GM12878 (cell line): ENCODE measurements around the gene SOD2. TPM values are rescaled to one million over a fixed set of nuclear protein-coding genes. Genes with fewer than 3 reads are reported as not detected.

Source experiments
- ATAC-seq: fragments of 200-7000 bp; cut with Tn5 transposase; 3 replicates; pipeline ENCODE4 v1.9.1; 2020; ENCODE audit warnings: mild to moderate bottlenecking, moderate library complexity
- BruUV-seq: library from RNA; stranded (reverse); fragments of 400-500 nt; replicated peaks from 2 replicates; lab custom pipeline; 2021; lab: Mats Ljungman, UMichigan
- CTCF ChIA-PET: fragments of 300-600 bp; sonication (Branson Sonifier 250); formaldehyde crosslinking; extraction: SDS; loops from one replicate; lab custom pipeline; 2021; ENCODE audit warnings: inconsistent platforms; lab: Yijun Ruan, JAX
- POLR2A ChIA-PET: fragments of 350-600 bp; formaldehyde crosslinking; extraction: SDS; loops from one replicate; lab custom pipeline; 2021; ENCODE audit warnings: inconsistent platforms; lab: Charles Lee
- RAD21 ChIA-PET: fragments of 300-600 bp; sonication (Branson Sonifier 250); formaldehyde crosslinking; loops from one replicate; lab custom pipeline; 2023; ENCODE audit warnings: antibody characterized with exemption; ENCODE audit not compliant: unreplicated experiment; lab: Charles Lee
- SMC1A ChIA-PET: fragments of 300-600 bp; sonication (Branson Sonifier 250); formaldehyde crosslinking; loops from one replicate; lab custom pipeline; 2023; ENCODE audit not compliant: unreplicated experiment, uncharacterized antibody; lab: Charles Lee
- DNase-seq: peaks from one replicate; pipeline ENCODE4 v3.0.0-alpha.2; 2011; ENCODE audit warnings: low read depth, low spot score
- FAIRE-seq: peaks from 3 replicates; lab custom pipeline; 2011; peaks lifted over from hg19 to GRCh38; lab: Jason Lieb, UNC
- H2AFZ ChIP-seq: 2 replicates; pipeline ENCODE4 v1.6.0; 2011; ENCODE audit warnings: low read depth, low read length, control low read depth; ENCODE audit not compliant: control insufficient read depth
- H3K27ac ChIP-seq: 2 replicates; pipeline ENCODE4 v1.5.1; 2011; ENCODE audit warnings: control low read depth; ENCODE audit not compliant: control insufficient read depth, insufficient read depth
- H3K27me3 ChIP-seq, 2 experiments: replicated peaks in 1 of 2; 2 replicates each; pipeline versions ENCODE4 v1.6.0 to v1.6.1; 2011; ENCODE audit warnings: low read length in 1 of 2; ENCODE audit not compliant: control insufficient read depth in 2 of 2, insufficient read depth in 2 of 2
- H3K36me3 ChIP-seq, 2 experiments: 2 replicates each; pipeline ENCODE4 v1.5.1; 2011; ENCODE audit warnings: low read length in 1 of 2; ENCODE audit not compliant: control insufficient read depth in 2 of 2, insufficient read depth in 2 of 2
- H3K4me1 ChIP-seq: 2 replicates; pipeline ENCODE4 v1.6.1; 2011; ENCODE audit warnings: mild to moderate bottlenecking, low read length, moderate library complexity, mixed read lengths; ENCODE audit not compliant: control insufficient read depth, insufficient read depth
- H3K4me2 ChIP-seq: 2 replicates; pipeline ENCODE4 v1.6.0; 2011; ENCODE audit warnings: control low read depth; ENCODE audit not compliant: control insufficient read depth, insufficient read depth
- H3K4me3 ChIP-seq: fragments of 200-600 bp; sonication (generic); 2 replicates; pipeline ENCODE4 v1.5.1; 2016
- H3K79me2 ChIP-seq: 2 replicates; pipeline ENCODE4 v1.6.0; 2011; ENCODE audit warnings: low read length; ENCODE audit not compliant: control insufficient read depth, insufficient read depth
- H3K9ac ChIP-seq: 2 replicates; pipeline ENCODE4 v1.8.0; 2011; ENCODE audit warnings: low read length, control low read depth, mixed read lengths; ENCODE audit not compliant: control insufficient read depth, insufficient read depth
- H3K9me3 ChIP-seq: replicated peaks from 3 replicates; pipeline ENCODE4 v1.5.1; 2011; ENCODE audit warnings: mild to moderate bottlenecking, low read length; ENCODE audit not compliant: control insufficient read depth, insufficient read depth
- H4K20me1 ChIP-seq: 2 replicates; pipeline ENCODE4 v1.6.0; 2011; ENCODE audit not compliant: control insufficient read depth, insufficient read depth
- CREM ChIP-seq: IDR thresholded peaks from 2 replicates; pipeline ENCODE4 v1.6.1; 2014; ENCODE audit warnings: antibody characterized with exemption, low read depth
- CTCF ChIP-seq, 3 experiments: IDR thresholded peaks in 2 of 3; conservative IDR thresholded peaks in 1 of 3; 2 replicates each; pipeline ENCODE4 v1.5.1; 2011; ENCODE audit warnings: low read depth in 3 of 3, low read length in 3 of 3, mild to moderate bottlenecking in 3 of 3, control low read depth in 2 of 3, moderate library complexity in 2 of 3, inconsistent platforms in 1 of 3, mixed read lengths in 1 of 3; ENCODE audit not compliant: control insufficient read depth in 2 of 3, insufficient read depth in 1 of 3; ENCODE audit errors: extremely low read depth in 1 of 3
- EGR1 ChIP-seq, 2 experiments: IDR thresholded peaks; 1 replicate in 1 of 2; 2 replicates in 1 of 2; pipeline ENCODE4 v1.6.1; 2011 to 2012; ENCODE audit warnings: low read depth in 2 of 2, low read length in 2 of 2, borderline replicate concordance in 1 of 2, mild to moderate bottlenecking in 1 of 2, moderate library complexity in 1 of 2
- GATAD2B ChIP-seq: fragments of 450-650 bp; conservative IDR thresholded peaks from 2 replicates; pipeline ENCODE4 v1.6.1; 2017; ENCODE audit warnings: low read depth, mild to moderate bottlenecking, moderate library complexity
- IRF3 ChIP-seq: fragments of 450-650 bp; IDR thresholded peaks from 2 replicates; pipeline ENCODE4 v1.6.1; 2014; ENCODE audit warnings: mild to moderate bottlenecking
- RAD21 ChIP-seq: IDR thresholded peaks from 2 replicates; pipeline ENCODE4 v1.6.1; 2011; ENCODE audit warnings: mild to moderate bottlenecking, low read depth, low read length, moderate library complexity; ENCODE audit not compliant: insufficient read depth
- RB1 ChIP-seq: fragments of 450-650 bp; formaldehyde crosslinking; IDR thresholded peaks from 2 replicates; pipeline ENCODE4 v1.6.1; 2017; ENCODE audit warnings: mild to moderate bottlenecking, borderline replicate concordance
- SMC3 ChIP-seq: IDR thresholded peaks from 2 replicates; pipeline ENCODE4 v1.6.1; 2011; ENCODE audit warnings: low read length, improper control_type of control experiment, borderline replicate concordance
- SRF ChIP-seq, 2 experiments: IDR thresholded peaks; 2 replicates each; pipeline ENCODE4 v1.6.1; 2011; ENCODE audit warnings: low read depth in 2 of 2, low read length in 2 of 2, mild to moderate bottlenecking in 1 of 2, moderate library complexity in 1 of 2
- SUPT20H ChIP-seq: IDR thresholded peaks from 2 replicates; pipeline ENCODE4 v1.6.1; 2011; ENCODE audit warnings: low read depth, mild to moderate bottlenecking, low read length, moderate library complexity, borderline replicate concordance; ENCODE audit not compliant: control insufficient read depth
- WGBS: methylation state at CpG from one replicate; pipeline ENCODE4 v1.1.6; 2016; ENCODE audit warnings: low lambda C conversion rate; ENCODE audit not compliant: insufficient replicate concordance, insufficient coverage; ENCODE audit errors: missing lambda C conversion rate; 5-methylcytosine and 5-hydroxymethylcytosine counted together
- in situ Hi-C: fragments of 300-500 bp; cut with MboI; formaldehyde crosslinking; loops from 9 replicates; pipeline ENCODE4 v1.14.3; 2018; ENCODE audit warnings: mixed read lengths
- intact Hi-C: fragments of 100-400 bp; cut with micrococcal nuclease; formaldehyde crosslinking; loops from one replicate; pipeline ENCODE4 v1.14.2; 2022; ENCODE audit not compliant: unreplicated experiment
- polyA plus RNA-seq, 11 experiments: library from polyadenylated mRNA; depleted of rRNA in 4 of 11; unstranded in 6 of 11; stranded (reverse) in 5 of 11; fragments of >200 nt; fragmentation: Nextera tagmentation in 4 of 11; fragmentation: Illumina TruSeq in 1 of 11; extraction: Ambion mirVana in 4 of 11; extraction: Trizol in 1 of 11; gene quantifications; 1 replicate in 1 of 11; 2 replicates in 10 of 11; pipeline versions ENCODE4 v1.2.1 to v1.2.3, GENCODE V29; 2011 to 2016; ENCODE audit warnings: inconsistent platforms in 2 of 11, missing spikeins in 2 of 11, low read depth in 1 of 11
- total RNA-seq, 4 experiments: library from RNA; depleted of rRNA in 3 of 4; stranded (reverse); fragments of >200 nt in 3 of 4; fragmentation: Illumina TruSeq in 1 of 4; extraction: Trizol in 1 of 4; gene quantifications; 2 replicates each; pipeline versions ENCODE4 v1.2.1 to v1.2.3, GENCODE V29; 2013 to 2021
- TF ChIP-seq, protein P1 (sequence below): fragments of 450-650 bp; IDR thresholded peaks from 2 replicates; pipeline ENCODE4 v1.6.1; 2017; ENCODE audit warnings: low read depth, mild to moderate bottlenecking, moderate library complexity

Gene SOD2
- total and polyA plus RNA-seq, 10 of the 15 experiments (the other 5 are each of a cell fraction or from before 2014, with no cell fraction given) = 12.1 to 55.8 (median 39.1) TPM

DNA sequence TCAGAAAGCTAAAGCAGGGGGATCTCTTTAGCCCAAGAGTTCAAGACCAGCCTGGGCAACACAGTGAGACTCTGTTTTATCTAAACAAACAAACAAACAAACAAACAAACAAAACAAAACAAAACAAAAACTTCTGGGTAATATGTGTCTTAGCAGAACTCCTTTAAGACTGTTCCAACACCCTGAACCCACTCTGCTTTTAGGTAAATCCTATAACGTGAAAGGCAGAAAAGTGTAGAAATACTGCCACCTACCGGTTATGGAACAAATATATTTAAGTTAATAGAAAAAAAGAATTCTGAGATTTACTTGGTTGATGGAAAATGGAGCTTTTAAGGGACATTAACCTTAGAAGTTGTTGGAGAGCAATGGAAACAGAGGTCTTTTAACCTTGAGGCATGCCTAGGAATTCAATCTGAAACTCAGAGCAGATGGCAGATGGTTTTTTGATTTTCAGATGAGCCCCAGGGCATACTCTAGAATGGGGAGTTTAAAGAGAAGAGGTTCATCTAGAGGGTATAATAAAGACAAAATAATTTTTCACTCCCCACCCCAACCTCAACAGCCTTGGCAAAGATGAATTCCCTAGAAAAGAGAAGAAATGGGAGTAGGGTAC is 38.5 kb downstream of the SOD2 start:
- Histone ChIP-seq H3K4me1 (no peaks in the 10 kb centered on the region), H3K4me2 (no peak overlapping the region), H3K9ac (no peak overlapping the region), H2AFZ (no peak overlapping the region), H3K79me2 (no peaks in the 10 kb centered on the region), H3K4me3 (no peak overlapping the region), H3K27ac (no peak overlapping the region), H3K36me3 (no peaks in the 10 kb centered on the region), H4K20me1 (no peaks in the 10 kb centered on the region), H3K27me3 (no peaks in the 10 kb centered on the region), H3K9me3 (no peaks in the 10 kb centered on the region)
- TF ChIP-seq IRF3 (no peak), RB1 (no peak), EGR1 (IDR thresholded peaks at IDR 0.05; ENCODE audit: borderline replicate concordance in 1 of 2, low read depth in 2 of 2, low read length in 2 of 2) (no peak), CREM (no peak), SUPT20H (no peak), SRF (IDR thresholded peaks at IDR 0.05; ENCODE audit: low read depth in 2 of 2, low read length in 2 of 2) (no peak), CTCF (IDR thresholded peaks at IDR 0.05 in 2 of 3, conservative IDR thresholded peaks at IDR 0.05 in 1 of 3; ENCODE audit: control insufficient read depth in 2 of 3, extremely low read depth in 1 of 3, insufficient read depth in 1 of 3, low read depth in 3 of 3, low read length in 3 of 3) (peak; percentile 42 to 62 (median 49); a peak in 5 of 6 replicates), RAD21 (peak; percentile 71), GATAD2B (no peak), SMC3 (peak; percentile 70)
- TF ChIP-seq, protein P1, sequence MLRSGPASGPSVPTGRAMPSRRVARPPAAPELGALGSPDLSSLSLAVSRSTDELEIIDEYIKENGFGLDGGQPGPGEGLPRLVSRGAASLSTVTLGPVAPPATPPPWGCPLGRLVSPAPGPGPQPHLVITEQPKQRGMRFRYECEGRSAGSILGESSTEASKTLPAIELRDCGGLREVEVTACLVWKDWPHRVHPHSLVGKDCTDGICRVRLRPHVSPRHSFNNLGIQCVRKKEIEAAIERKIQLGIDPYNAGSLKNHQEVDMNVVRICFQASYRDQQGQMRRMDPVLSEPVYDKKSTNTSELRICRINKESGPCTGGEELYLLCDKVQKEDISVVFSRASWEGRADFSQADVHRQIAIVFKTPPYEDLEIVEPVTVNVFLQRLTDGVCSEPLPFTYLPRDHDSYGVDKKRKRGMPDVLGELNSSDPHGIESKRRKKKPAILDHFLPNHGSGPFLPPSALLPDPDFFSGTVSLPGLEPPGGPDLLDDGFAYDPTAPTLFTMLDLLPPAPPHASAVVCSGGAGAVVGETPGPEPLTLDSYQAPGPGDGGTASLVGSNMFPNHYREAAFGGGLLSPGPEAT = no peak
- in situ Hi-C loops = no loop called here
- intact Hi-C loops = loop anchor here (1.0 to 2.0 kb wide), 3 partner anchors 21 to 480 kb away; no protein-coding TSS in a partner anchor
- ChIA-PET RAD21 (interaction anchor here (0.6 to 4.1 kb wide), 3 partner anchors 20 to 426 kb away, joined by 3 to 24 read pairs (median 14); no protein-coding TSS in a partner anchor), SMC1A (interaction anchor here (1.1 to 4.4 kb wide), 8 partner anchors 9 to 481 kb away, joined by 3 to 28 read pairs (median 4); no protein-coding TSS in a partner anchor), CTCF (interaction anchor here (0.6 to 7.6 kb wide), 29 partner anchors 8 to 661 kb away, joined by 3 to 121 read pairs (median 4); no protein-coding TSS in a partner anchor), POLR2A (interaction anchor here (0.6 kb wide), 1 partner anchor 22 kb away, joined by 4 read pairs; no protein-coding TSS in a partner anchor)
- no TSS peak for BruUV-seq
- peak; percentile 81 for FAIRE-seq
- peak; percentile 74 for ATAC-seq
- peak; percentile 12 for DNase-seq
- 2% methylated on average over 2 of the region's 2 CpGs for WGBS
